ENCODE data around the gene RBM20.

The RBM20 gene

GRCh38 chr10:110770243-110770642 lies 126.1 kb downstream of the RBM20 start:
- DNase-seq: no peak

- no peak for DNase-seq
Measured at GRCh38 chr10:110771486-110771885, 127.3 kb downstream of the RBM20 start.

- no peak for DNase-seq
Measured at GRCh38 chr10:110771991-110772390, 127.9 kb downstream of the RBM20 start.

- no peak for DNase-seq
Measured at GRCh38 chr10:110772454-110773025, 128.4 kb downstream of the RBM20 start.

- no peak for DNase-seq
Measured at GRCh38 chr10:110773693-110774068, 129.5 kb downstream of the RBM20 start.

- peak; percentile 26 to 32 for DNase-seq
Measured at GRCh38 chr10:110774069-110775019, 130.2 kb downstream of the RBM20 start.

- no peak for DNase-seq
Measured at GRCh38 chr10:110775020-110775375, 130.9 kb downstream of the RBM20 start.

GRCh38 chr10:110775406-110775805 lies 131.3 kb downstream of the RBM20 start:
- DNase-seq: no peak

GRCh38 chr10:110777017-110777416 lies 132.9 kb downstream of the RBM20 start:
- no peak for DNase-seq

- DNase-seq: no peak
Measured at GRCh38 chr10:110777661-110778060, 133.5 kb downstream of the RBM20 start.

GRCh38 chr10:110778211-110778610 lies 134.1 kb downstream of the RBM20 start:
- DNase-seq: no peak

- DNase-seq: no peak
Measured at GRCh38 chr10:110779489-110779888, 135.4 kb downstream of the RBM20 start.

- no peak for DNase-seq
Measured at GRCh38 chr10:110780704-110781103, 136.6 kb downstream of the RBM20 start.

- no peak for DNase-seq
Measured at GRCh38 chr10:110781139-110781538, 137.0 kb downstream of the RBM20 start.

- no peak for DNase-seq
Measured at GRCh38 chr10:110782616-110783015, 138.5 kb downstream of the RBM20 start.

- no peak for DNase-seq
Measured at GRCh38 chr10:110783509-110784107, 139.5 kb downstream of the RBM20 start.

GRCh38 chr10:110784198-110784597 lies 140.1 kb downstream of the RBM20 start:
- no peak for DNase-seq

- DNase-seq: no peak
Measured at GRCh38 chr10:110786172-110786571, 142.0 kb downstream of the RBM20 start.

- DNase-seq: no peak
Measured at GRCh38 chr10:110788620-110789385, 144.7 kb downstream of the RBM20 start.

GRCh38 chr10:110789604-110790433 lies 145.7 kb downstream of the RBM20 start:
- no peak for DNase-seq

- no peak for DNase-seq
Measured at GRCh38 chr10:110790913-110791506, 146.9 kb downstream of the RBM20 start.

GRCh38 chr10:110791541-110792073 lies 147.5 kb downstream of the RBM20 start:
- no peak for DNase-seq

Data from SW 1271 (cell line).